HL-60 (cell line): ENCODE data around the gene PRKAB2.

Experiments
- DNase-seq, 2 experiments: peaks; one replicate each; pipeline ENCODE4 v3.0.0-alpha.2; 2010 to 2020; ENCODE audit warnings: low read depth in 1 of 2, low spot score in 1 of 2
- H3K27ac ChIP-seq: fragments of 250-450 bp; sonication (Bioruptor Pico); replicated peaks from 2 replicates; pipeline ENCODE4 v1.5.1; 2020; ENCODE audit warnings: mild to moderate bottlenecking, moderate library complexity
- H3K27me3 ChIP-seq: fragments of 250-450 bp; sonication (Bioruptor Pico); 2 replicates; pipeline ENCODE4 v1.5.1; 2021; ENCODE audit warnings: mild to moderate bottlenecking, moderate library complexity; ENCODE audit not compliant: insufficient read depth, poor library complexity, severe bottlenecking
- H3K4me3 ChIP-seq: replicated peaks from 2 replicates; pipeline ENCODE4 v1.5.1; 2011; ENCODE audit warnings: mild to moderate bottlenecking, control low read depth, low read length; ENCODE audit not compliant: insufficient read depth
- GABPA ChIP-seq: IDR thresholded peaks from 2 replicates; pipeline ENCODE4 v1.6.1; 2012; ENCODE audit warnings: low read depth
- POLR2AphosphoS5 ChIP-seq: IDR thresholded peaks from 2 replicates; pipeline ENCODE4 v1.6.1; 2012; ENCODE audit warnings: low read depth
- SPI1 ChIP-seq: IDR thresholded peaks from 2 replicates; pipeline ENCODE4 v1.6.1; 2012; ENCODE audit warnings: low read depth, mild to moderate bottlenecking, borderline replicate concordance
- TF ChIP-seq, protein P1 (sequence below): IDR thresholded peaks from one replicate; pipeline ENCODE4 v1.5.1; 2011; ENCODE audit warnings: low read length, control low read depth, inconsistent platforms; ENCODE audit not compliant: insufficient read depth
- TF ChIP-seq, protein P2 (sequence below): IDR thresholded peaks from 2 replicates; pipeline ENCODE4 v1.6.1; 2012; ENCODE audit warnings: low read depth; ENCODE audit not compliant: insufficient replicate concordance

Gene PRKAB2

DNA sequence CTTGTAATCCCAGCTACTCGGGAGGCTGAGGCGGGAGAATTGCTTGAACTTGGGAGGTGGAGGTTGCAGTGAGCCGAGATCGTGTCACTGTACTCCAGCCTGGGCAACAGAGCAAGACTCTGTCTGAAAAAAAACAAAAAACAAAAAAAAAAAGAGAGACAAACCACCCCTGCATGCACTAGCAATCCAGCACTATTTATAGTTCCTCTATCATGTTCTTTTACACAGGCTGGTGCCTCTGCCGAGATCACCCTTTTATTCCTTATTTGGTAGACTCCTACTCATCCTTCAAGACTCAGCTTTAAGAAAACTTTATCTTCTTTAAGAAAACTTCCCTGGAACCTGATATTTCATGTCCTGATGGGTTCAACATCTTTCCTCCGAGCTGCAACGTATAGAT lies 42.1 kb upstream of the PRKAB2 start:
- Histone ChIP-seq H3K4me3 (no peak overlapping the region), H3K27me3 (no peaks in the 10 kb centered on the region), H3K27ac (no peak overlapping the region)
- TF ChIP-seq GABPA, result no peak
- no peak for TF ChIP-seq POLR2AphosphoS5
- TF ChIP-seq, protein P1, sequence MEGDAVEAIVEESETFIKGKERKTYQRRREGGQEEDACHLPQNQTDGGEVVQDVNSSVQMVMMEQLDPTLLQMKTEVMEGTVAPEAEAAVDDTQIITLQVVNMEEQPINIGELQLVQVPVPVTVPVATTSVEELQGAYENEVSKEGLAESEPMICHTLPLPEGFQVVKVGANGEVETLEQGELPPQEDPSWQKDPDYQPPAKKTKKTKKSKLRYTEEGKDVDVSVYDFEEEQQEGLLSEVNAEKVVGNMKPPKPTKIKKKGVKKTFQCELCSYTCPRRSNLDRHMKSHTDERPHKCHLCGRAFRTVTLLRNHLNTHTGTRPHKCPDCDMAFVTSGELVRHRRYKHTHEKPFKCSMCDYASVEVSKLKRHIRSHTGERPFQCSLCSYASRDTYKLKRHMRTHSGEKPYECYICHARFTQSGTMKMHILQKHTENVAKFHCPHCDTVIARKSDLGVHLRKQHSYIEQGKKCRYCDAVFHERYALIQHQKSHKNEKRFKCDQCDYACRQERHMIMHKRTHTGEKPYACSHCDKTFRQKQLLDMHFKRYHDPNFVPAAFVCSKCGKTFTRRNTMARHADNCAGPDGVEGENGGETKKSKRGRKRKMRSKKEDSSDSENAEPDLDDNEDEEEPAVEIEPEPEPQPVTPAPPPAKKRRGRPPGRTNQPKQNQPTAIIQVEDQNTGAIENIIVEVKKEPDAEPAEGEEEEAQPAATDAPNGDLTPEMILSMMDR, result no peak
- TF ChIP-seq, protein P2, sequence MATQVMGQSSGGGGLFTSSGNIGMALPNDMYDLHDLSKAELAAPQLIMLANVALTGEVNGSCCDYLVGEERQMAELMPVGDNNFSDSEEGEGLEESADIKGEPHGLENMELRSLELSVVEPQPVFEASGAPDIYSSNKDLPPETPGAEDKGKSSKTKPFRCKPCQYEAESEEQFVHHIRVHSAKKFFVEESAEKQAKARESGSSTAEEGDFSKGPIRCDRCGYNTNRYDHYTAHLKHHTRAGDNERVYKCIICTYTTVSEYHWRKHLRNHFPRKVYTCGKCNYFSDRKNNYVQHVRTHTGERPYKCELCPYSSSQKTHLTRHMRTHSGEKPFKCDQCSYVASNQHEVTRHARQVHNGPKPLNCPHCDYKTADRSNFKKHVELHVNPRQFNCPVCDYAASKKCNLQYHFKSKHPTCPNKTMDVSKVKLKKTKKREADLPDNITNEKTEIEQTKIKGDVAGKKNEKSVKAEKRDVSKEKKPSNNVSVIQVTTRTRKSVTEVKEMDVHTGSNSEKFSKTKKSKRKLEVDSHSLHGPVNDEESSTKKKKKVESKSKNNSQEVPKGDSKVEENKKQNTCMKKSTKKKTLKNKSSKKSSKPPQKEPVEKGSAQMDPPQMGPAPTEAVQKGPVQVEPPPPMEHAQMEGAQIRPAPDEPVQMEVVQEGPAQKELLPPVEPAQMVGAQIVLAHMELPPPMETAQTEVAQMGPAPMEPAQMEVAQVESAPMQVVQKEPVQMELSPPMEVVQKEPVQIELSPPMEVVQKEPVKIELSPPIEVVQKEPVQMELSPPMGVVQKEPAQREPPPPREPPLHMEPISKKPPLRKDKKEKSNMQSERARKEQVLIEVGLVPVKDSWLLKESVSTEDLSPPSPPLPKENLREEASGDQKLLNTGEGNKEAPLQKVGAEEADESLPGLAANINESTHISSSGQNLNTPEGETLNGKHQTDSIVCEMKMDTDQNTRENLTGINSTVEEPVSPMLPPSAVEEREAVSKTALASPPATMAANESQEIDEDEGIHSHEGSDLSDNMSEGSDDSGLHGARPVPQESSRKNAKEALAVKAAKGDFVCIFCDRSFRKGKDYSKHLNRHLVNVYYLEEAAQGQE, result no peak
- TF ChIP-seq SPI1, result no peak
- DNase-seq, result no peak

DNA sequence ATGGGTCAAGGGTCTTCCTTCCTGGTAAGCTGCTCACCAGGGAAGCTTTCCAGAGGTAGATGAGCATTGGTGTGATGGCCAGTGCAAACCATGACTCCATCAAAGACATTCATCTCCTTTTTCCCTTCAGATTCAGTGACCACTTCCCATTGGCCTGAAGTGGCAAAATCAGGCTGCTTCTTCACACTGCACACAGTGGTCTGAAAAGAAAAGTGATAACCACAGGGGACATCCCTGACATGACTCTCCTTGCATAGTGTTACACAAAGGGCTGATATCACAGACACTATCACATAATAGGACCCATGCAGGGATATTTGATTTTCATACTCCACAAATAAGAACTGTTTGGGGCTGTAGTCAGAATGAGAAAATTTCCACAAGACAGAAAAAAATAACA lies 41.0 kb upstream of the PRKAB2 start:
- H3K27ac ChIP-seq, result no peak overlapping the region
- no peak for DNase-seq
- no peak for TF ChIP-seq POLR2AphosphoS5
- TF ChIP-seq, protein P1, result no peak
- no peak overlapping the region for H3K4me3 ChIP-seq
- H3K27me3 ChIP-seq, result no peaks in the 10 kb centered on the region

DNA sequence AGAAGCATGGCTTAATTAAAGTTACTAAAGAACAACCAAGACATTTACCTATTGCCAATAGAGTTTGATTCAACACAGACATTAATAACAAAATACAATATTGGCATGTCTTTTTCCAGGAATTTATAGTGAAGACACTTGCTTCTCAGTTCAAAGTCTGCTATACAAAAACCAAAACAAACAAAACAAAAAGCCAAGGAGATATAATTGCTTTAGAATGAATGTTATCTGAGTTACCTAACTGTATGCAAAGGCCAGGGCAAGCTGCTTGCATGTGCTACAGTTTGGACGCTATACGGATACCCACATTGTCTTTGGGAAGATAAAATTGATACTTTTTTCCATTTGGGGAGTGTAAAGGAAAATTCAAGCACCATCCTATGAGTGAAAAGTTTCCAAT lies 39.3 kb upstream of the PRKAB2 start:
- no peak overlapping the region for H3K27ac ChIP-seq
- no peak for DNase-seq
- H3K4me3 ChIP-seq, result no peak overlapping the region
- no peaks in the 10 kb centered on the region for H3K27me3 ChIP-seq
- TF ChIP-seq, protein P1, result no peak
- no peak for TF ChIP-seq GABPA
- TF ChIP-seq SPI1, result no peak
- no peak for TF ChIP-seq POLR2AphosphoS5
- TF ChIP-seq, protein P2, result no peak

DNA sequence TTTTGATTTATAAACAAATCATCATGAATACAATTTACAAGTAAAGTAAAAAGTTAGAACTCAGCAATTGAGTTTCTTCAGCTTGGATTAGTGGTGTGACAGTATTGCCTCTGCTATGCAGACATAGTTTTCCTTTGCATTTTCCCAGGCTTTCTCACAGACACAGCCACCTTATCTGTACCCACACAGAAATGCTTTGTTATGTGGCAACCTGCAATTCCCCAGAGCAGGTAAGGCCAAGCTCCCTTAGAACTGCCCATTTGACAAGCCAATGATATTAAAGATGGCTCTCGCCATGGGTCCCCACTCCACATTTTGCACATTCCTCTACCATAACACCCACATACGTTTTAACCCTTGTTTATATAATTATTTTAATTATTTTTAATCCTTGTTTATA lies 38.7 kb upstream of the PRKAB2 start:
- no peak for DNase-seq
- Histone ChIP-seq H3K27me3 (no peaks in the 10 kb centered on the region), H3K27ac (no peak overlapping the region), H3K4me3 (no peak overlapping the region)
- TF ChIP-seq GABPA (no peak), SPI1 (no peak), POLR2AphosphoS5 (no peak)
- TF ChIP-seq, protein P1, result no peak
- TF ChIP-seq, protein P2, result no peak
